Endothelial cell of umbilical vein (primary cell): ENCODE results near the gene FAM47B. TPM values are rescaled to one million over a fixed set of nuclear protein-coding genes. Genes with fewer than 3 reads are reported as not detected.

Experiments
- Bru-seq: library from RNA; stranded (reverse); fragments of 400-500 nt; gene quantifications from one replicate; lab custom pipeline; 2021; lab: Mats Ljungman, UMichigan
- BruChase-seq, 2 experiments: library from RNA; stranded (reverse); fragments of 400-500 nt; gene quantifications; one replicate each; lab custom pipeline; 2021; lab: Mats Ljungman, UMichigan
- BruUV-seq: library from RNA; stranded (reverse); fragments of 400-500 nt; replicated peaks from 2 replicates; lab custom pipeline; 2021; lab: Mats Ljungman, UMichigan
- CTCF ChIA-PET: fragments of 300-600, 350-600 bp; sonication (Branson Sonifier 250); formaldehyde crosslinking; loops from one replicate; lab custom pipeline; 2021; ENCODE audit warnings: antibody characterized with exemption, inconsistent platforms; lab: Charles Lee
- POLR2A ChIA-PET: fragments of 300-600, 350-600 bp; sonication (Branson Sonifier 250); formaldehyde crosslinking; loops from one replicate; lab custom pipeline; 2021; ENCODE audit warnings: antibody characterized with exemption, inconsistent platforms; lab: Charles Lee
- DNase-seq: peaks from one replicate; pipeline ENCODE4 v3.0.0-alpha.2; 2011; ENCODE audit warnings: low read depth, low spot score
- FAIRE-seq: peaks from 2 replicates; lab custom pipeline; 2011; peaks lifted over from hg19 to GRCh38; lab: Jason Lieb, UNC
- H2AFZ ChIP-seq: 2 replicates; pipeline ENCODE4 v1.6.0; 2012; ENCODE audit warnings: low read depth, low read length, control low read depth, inconsistent platforms
- H3K27ac ChIP-seq: 2 replicates; pipeline ENCODE4 v1.5.1; 2011; ENCODE audit warnings: low read depth, mild to moderate bottlenecking, control low read depth, low read length, moderate library complexity; ENCODE audit not compliant: insufficient read depth
- H3K27me3 ChIP-seq, 2 experiments: 2 replicates each; pipeline versions ENCODE4 v1.6.0 to v1.6.1; 2011; ENCODE audit warnings: low read length in 2 of 2, mixed read lengths in 1 of 2; ENCODE audit not compliant: control insufficient read depth in 2 of 2, insufficient read depth in 2 of 2
- H3K36me3 ChIP-seq, 2 experiments: 2 replicates in 1 of 2; 3 replicates in 1 of 2; pipeline ENCODE4 v1.5.1; 2011; ENCODE audit warnings: low read length in 2 of 2, mild to moderate bottlenecking in 1 of 2, moderate library complexity in 1 of 2; ENCODE audit not compliant: control insufficient read depth in 2 of 2, insufficient read depth in 2 of 2; ENCODE audit errors: extremely low read depth in 1 of 2
- H3K4me1 ChIP-seq: 3 replicates; pipeline ENCODE4 v1.5.1; 2011; ENCODE audit warnings: mild to moderate bottlenecking, low read length; ENCODE audit not compliant: control insufficient read depth, insufficient read depth; ENCODE audit errors: extremely low read depth
- H3K4me2 ChIP-seq: 2 replicates; pipeline ENCODE4 v1.6.1; 2011; ENCODE audit warnings: low read length, control low read depth, mixed read lengths; ENCODE audit not compliant: insufficient read depth
- H3K4me3 ChIP-seq, 3 experiments: fragments of 200-600 bp in 1 of 3; sonication (generic), shearing (Covaris generic) in 1 of 3; replicated peaks in 1 of 3; 2 replicates each; pipeline ENCODE4 v1.5.1; 2011 to 2016; ENCODE audit warnings: control low read depth in 3 of 3, low read length in 3 of 3, mild to moderate bottlenecking in 2 of 3, inconsistent platforms in 1 of 3, low read depth in 1 of 3, moderate library complexity in 1 of 3; ENCODE audit not compliant: insufficient read depth in 1 of 3
- H3K79me2 ChIP-seq: 2 replicates; pipeline ENCODE4 v1.6.0; 2012; ENCODE audit warnings: low read length, inconsistent platforms; ENCODE audit not compliant: control insufficient read depth, insufficient read depth
- H3K9ac ChIP-seq: replicated peaks from 2 replicates; pipeline ENCODE3; 2011; ENCODE audit warnings: low read length, control low read depth; ENCODE audit not compliant: insufficient read depth; ENCODE audit errors: extremely low read depth
- H3K9me1 ChIP-seq: replicated peaks from 3 replicates; pipeline ENCODE4 v1.6.0; 2011; ENCODE audit warnings: mild to moderate bottlenecking, low read length; ENCODE audit not compliant: control insufficient read depth, insufficient read depth; ENCODE audit errors: extremely low read depth
- H3K9me3 ChIP-seq: replicated peaks from 2 replicates; pipeline ENCODE4 v1.5.1; 2012; ENCODE audit warnings: low read length, inconsistent platforms; ENCODE audit not compliant: control insufficient read depth, insufficient read depth
- H4K20me1 ChIP-seq: replicated peaks from 2 replicates; pipeline ENCODE3; 2011; ENCODE audit warnings: mild to moderate bottlenecking, low read length; ENCODE audit not compliant: control insufficient read depth, insufficient read depth; ENCODE audit errors: extremely low read depth
- EZH2 ChIP-seq: IDR thresholded peaks from 2 replicates; pipeline ENCODE4 v1.6.1; 2012; ENCODE audit warnings: borderline replicate concordance, low read depth, mild to moderate bottlenecking, moderate library complexity, low read length, inconsistent platforms; ENCODE audit not compliant: severe bottlenecking
- FOS ChIP-seq: IDR thresholded peaks from 2 replicates; pipeline ENCODE4 v1.6.1; 2011; ENCODE audit warnings: mild to moderate bottlenecking, low read length, moderate library complexity, borderline replicate concordance; ENCODE audit not compliant: insufficient read depth
- GATA2 ChIP-seq: IDR thresholded peaks from 2 replicates; pipeline ENCODE4 v1.7.0; 2011; ENCODE audit warnings: low read depth, mild to moderate bottlenecking, moderate library complexity, mixed read lengths, low read length; ENCODE audit not compliant: insufficient read length, insufficient read depth
- JUN ChIP-seq: IDR thresholded peaks from 2 replicates; pipeline ENCODE4 v1.6.1; 2011; ENCODE audit warnings: borderline replicate concordance, low read depth; ENCODE audit not compliant: insufficient read length, insufficient read depth
- MYC ChIP-seq: IDR thresholded peaks from one replicate; pipeline ENCODE4 v1.6.1; 2011; ENCODE audit warnings: mild to moderate bottlenecking, low read depth, low read length
- POLR2A ChIP-seq: IDR thresholded peaks from 2 replicates; pipeline ENCODE4 v1.6.1; 2012; ENCODE audit warnings: low read depth, mild to moderate bottlenecking, control low read depth, low read length
- POLR2AphosphoS5 ChIP-seq: IDR thresholded peaks from 2 replicates; pipeline ENCODE4 v1.6.1; 2012; ENCODE audit warnings: low read depth, mild to moderate bottlenecking, control low read depth, low read length, moderate library complexity; ENCODE audit not compliant: insufficient read depth
- dilution Hi-C: fragments of 300-500 bp; cut with MboI; formaldehyde crosslinking; loops from one replicate; pipeline ENCODE4 v1.15.0; 2019; ENCODE audit warnings: low sequenced_read_pairs; ENCODE audit not compliant: extremely low pct_ligation_motif_present
- intact Hi-C: fragments of 100-400 bp; cut with micrococcal nuclease; formaldehyde crosslinking; loops from one replicate; pipeline ENCODE4 v1.10.0; 2022
- long read RNA-seq: library from polyadenylated mRNA; stranded (forward); transcript quantifications from one replicate; pipeline ENCODE4 v2.0.0, GENCODE V29; 2021
- polyA minus RNA-seq, 3 experiments: library from RNA; depleted of rRNA, polyadenylated mRNA; stranded (reverse); fragments of >200 nt; gene quantifications; 1 replicate in 1 of 3; 2 replicates in 2 of 3; pipeline ENCODE4 v1.2.3, GENCODE V29; 2011
- polyA plus RNA-seq, 4 experiments: library from polyadenylated mRNA; depleted of rRNA in 3 of 4; stranded (reverse) in 3 of 4; unstranded in 1 of 4; fragments of >200 nt; gene quantifications; 2 replicates each; pipeline versions ENCODE4 v1.2.1 to v1.2.3, GENCODE V29; 2011 to 2012; ENCODE audit warnings: missing spikeins in 1 of 4
- total RNA-seq: library from RNA; stranded (reverse); gene quantifications from 2 replicates; pipeline ENCODE4 v1.2.3, GENCODE V29; 2021
- TF ChIP-seq, protein P1 (sequence below): IDR thresholded peaks from 2 replicates; pipeline ENCODE4 v1.6.1; 2011; ENCODE audit not compliant: insufficient read depth, insufficient read length
- TF ChIP-seq, protein P2 (sequence below), 2 donors: IDR thresholded peaks; 1 replicate in 1 of 2; 2 replicates in 1 of 2; pipeline ENCODE4 v1.5.1; 2011; ENCODE audit warnings: low read length in 2 of 2, mild to moderate bottlenecking in 2 of 2, moderate library complexity in 2 of 2, control low read depth in 1 of 2, inconsistent platforms in 1 of 2, low read depth in 1 of 2; ENCODE audit not compliant: insufficient read depth in 1 of 2; ENCODE audit errors: extremely low read depth in 1 of 2

Gene FAM47B
- total RNA-seq (not detected in 2 replicates), polyA plus RNA-seq (not detected in 2 replicates), polyA minus RNA-seq (not detected in 2 replicates), Bru-seq, nascent RNA (not detected), BruChase-seq, experiment 1, labeled RNA remaining after a 6-hour chase (not detected), BruChase-seq, experiment 2, labeled RNA remaining after a 2-hour chase (not detected)
- polyA plus RNA-seq (2011; cell fraction: cytosol; rRNA removed): not detected in 2 replicates
- polyA plus RNA-seq (2011; cell fraction: nucleus; rRNA removed): not detected in 2 replicates
- polyA plus RNA-seq (2012): not detected in 2 replicates
- polyA minus RNA-seq (2011; cell fraction: cytosol; rRNA and poly(A)+ RNA removed): not detected
- polyA minus RNA-seq (2011; cell fraction: nucleus; rRNA and poly(A)+ RNA removed): not detected in 2 replicates
- long read RNA-seq: 0 reads

DNA sequence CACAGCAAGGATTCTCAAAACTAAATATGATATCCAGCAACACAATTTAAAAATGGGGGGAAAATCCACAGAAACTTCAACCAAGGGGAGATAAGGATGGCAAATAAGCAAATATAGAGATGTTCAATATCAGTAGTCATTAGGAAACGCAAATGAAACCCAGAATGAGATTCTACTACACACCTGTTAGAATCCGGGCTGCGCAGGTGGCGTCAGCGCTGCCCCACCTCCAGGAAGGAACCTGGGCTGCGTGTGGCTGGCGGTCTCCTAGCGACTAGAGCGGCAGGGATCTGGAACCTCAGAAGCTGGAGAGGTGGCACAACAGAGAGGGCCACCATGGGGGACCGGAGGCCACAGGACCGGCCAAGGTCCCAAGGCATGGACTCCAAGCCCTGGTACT is at the start of gene FAM47B:
FAM47B (plus strand) TSS at position 301 of the 400 bp plus-strand sequence; CDS start at position 337, 36 bp downstream.
- no peak within 1 kb of the TSS for H3K27ac ChIP-seq
- CTCF ChIA-PET: no interaction called here
- no peak within 1 kb of the TSS for H2AFZ ChIP-seq
- no peaks in the 10 kb centered on the region for H3K4me1 ChIP-seq
- POLR2A ChIA-PET: no interaction called here
- FAIRE-seq: no peak
- DNase-seq: no peak
- no peaks in the 10 kb centered on the region for H3K27me3 ChIP-seq
- no peak within 1 kb of the TSS for H3K4me2 ChIP-seq
- H4K20me1 ChIP-seq: no peaks in the 10 kb centered on the region
- TF ChIP-seq JUN (no peak), MYC (no peak), POLR2AphosphoS5 (no peak), GATA2 (no peak), EZH2 (no peak), POLR2A (no peak), FOS (no peak)
- TF ChIP-seq, protein P1, sequence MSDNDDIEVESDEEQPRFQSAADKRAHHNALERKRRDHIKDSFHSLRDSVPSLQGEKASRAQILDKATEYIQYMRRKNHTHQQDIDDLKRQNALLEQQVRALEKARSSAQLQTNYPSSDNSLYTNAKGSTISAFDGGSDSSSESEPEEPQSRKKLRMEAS: no peak
- TF ChIP-seq, protein P2, sequence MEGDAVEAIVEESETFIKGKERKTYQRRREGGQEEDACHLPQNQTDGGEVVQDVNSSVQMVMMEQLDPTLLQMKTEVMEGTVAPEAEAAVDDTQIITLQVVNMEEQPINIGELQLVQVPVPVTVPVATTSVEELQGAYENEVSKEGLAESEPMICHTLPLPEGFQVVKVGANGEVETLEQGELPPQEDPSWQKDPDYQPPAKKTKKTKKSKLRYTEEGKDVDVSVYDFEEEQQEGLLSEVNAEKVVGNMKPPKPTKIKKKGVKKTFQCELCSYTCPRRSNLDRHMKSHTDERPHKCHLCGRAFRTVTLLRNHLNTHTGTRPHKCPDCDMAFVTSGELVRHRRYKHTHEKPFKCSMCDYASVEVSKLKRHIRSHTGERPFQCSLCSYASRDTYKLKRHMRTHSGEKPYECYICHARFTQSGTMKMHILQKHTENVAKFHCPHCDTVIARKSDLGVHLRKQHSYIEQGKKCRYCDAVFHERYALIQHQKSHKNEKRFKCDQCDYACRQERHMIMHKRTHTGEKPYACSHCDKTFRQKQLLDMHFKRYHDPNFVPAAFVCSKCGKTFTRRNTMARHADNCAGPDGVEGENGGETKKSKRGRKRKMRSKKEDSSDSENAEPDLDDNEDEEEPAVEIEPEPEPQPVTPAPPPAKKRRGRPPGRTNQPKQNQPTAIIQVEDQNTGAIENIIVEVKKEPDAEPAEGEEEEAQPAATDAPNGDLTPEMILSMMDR (IDR thresholded peaks at IDR 0.05; ENCODE audit: extremely low read depth in 1 of 2, insufficient read depth in 1 of 2, low read depth in 1 of 2, low read length in 2 of 2): no peak
- BruUV-seq: no TSS peak
- dilution Hi-C loops (no loop called here), intact Hi-C loops (no loop called here)
- H3K9ac ChIP-seq: no peak within 1 kb of the TSS
- H3K9me1 ChIP-seq: no peaks in the 10 kb centered on the region
- H3K36me3 ChIP-seq: no peaks in the 10 kb centered on the region
- H3K9me3 ChIP-seq: no peaks in the 10 kb centered on the region
- H3K4me3 ChIP-seq: no peak within 1 kb of the TSS
- H3K79me2 ChIP-seq: no peaks in the 10 kb centered on the region
